ENCODE measurements around the gene MAPKAP1.

Gene MAPKAP1

DNA sequence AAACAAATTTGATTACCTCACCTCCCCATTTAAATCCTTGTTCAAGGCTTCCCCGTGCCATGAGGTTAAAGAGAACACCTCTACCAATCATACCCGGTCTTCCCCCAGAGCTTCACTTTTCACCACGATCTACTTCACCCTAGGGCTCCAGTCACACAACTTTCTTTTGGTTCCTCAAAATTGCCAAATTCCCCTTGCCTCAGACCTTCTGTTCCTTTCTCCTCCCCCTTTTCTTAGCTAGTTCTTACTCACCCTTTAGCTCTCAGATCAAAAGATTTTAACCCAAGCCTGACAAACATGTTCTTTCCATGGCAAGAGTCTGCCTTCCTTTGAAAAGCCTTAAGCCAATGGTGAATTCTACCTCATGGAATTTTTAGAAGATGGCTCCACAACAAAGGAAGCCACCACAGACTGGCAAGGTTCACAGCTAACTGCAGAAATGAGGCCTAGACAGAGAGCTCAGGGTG is 56.7 kb downstream of the MAPKAP1 start:
- H3K4ac ChIP-seq (ENCODE audit: low read depth, low read length) = no peak overlapping the region
- H3K36me3 ChIP-seq (ENCODE audit: control insufficient read depth in 1 of 2, insufficient read depth in 2 of 2, low read length in 2 of 2) = no peaks in the 10 kb centered on the region
- H3K4me1 ChIP-seq (ENCODE audit: control insufficient read depth in 1 of 2, insufficient read depth in 2 of 2, low read length in 2 of 2) = peaks cover 4% of the 10 kb centered on the region in 2 experiments
- H3K14ac ChIP-seq (ENCODE audit: low read length) = no peak overlapping the region
- peak overlapping the region; percentile 42 for H3K27ac ChIP-seq (ENCODE audit: low read depth, low read length)
- no peak overlapping the region for H2BK12ac ChIP-seq (ENCODE audit: low read length)
- no peak overlapping the region for H4K12ac ChIP-seq (ENCODE audit: low read depth, low read length)
- DNase-seq = peak in 1 of 2 donors; percentile 39
- H3K79me1 ChIP-seq (ENCODE audit: low read length) = no peaks in the 10 kb centered on the region
- H3K9ac ChIP-seq (ENCODE audit: low read length) = no peak overlapping the region
- H3K23ac ChIP-seq (ENCODE audit: low read length) = no peak overlapping the region
- no peaks in the 10 kb centered on the region for H3K79me2 ChIP-seq (ENCODE audit: control insufficient read depth, insufficient read depth, low read length, poor library complexity)
- H2AK5ac ChIP-seq (ENCODE audit: low read length) = no peak overlapping the region
- H3K4me2 ChIP-seq (ENCODE audit: low read length) = no peak overlapping the region
- no peaks in the 10 kb centered on the region for H3K27me3 ChIP-seq (ENCODE audit: insufficient read depth, low read length)
- no peak overlapping the region for H2BK5ac ChIP-seq (ENCODE audit: low read depth, low read length, poor library complexity)
- H3K4me3 ChIP-seq (ENCODE audit: low read depth, low read length) = no peak overlapping the region
- no peak overlapping the region for H4K8ac ChIP-seq (ENCODE audit: low read depth, low read length)
- no peak overlapping the region for H2AFZ ChIP-seq (ENCODE audit: insufficient read depth, low read length, poor library complexity)
- no peak overlapping the region for H2BK120ac ChIP-seq (ENCODE audit: insufficient read depth, low read length, poor library complexity)
- no peak overlapping the region for H4K91ac ChIP-seq (ENCODE audit: low read depth, low read length)
- WGBS (ENCODE audit: extremely low coverage, insufficient coverage, insufficient read length) = no CpG with 5 or more reads among the region's 3 CpGs
- no peaks in the 10 kb centered on the region for H3K9me3 ChIP-seq (ENCODE audit: insufficient read depth, low read depth, low read length)
- H3K18ac ChIP-seq (ENCODE audit: low read length) = no peak overlapping the region

DNA sequence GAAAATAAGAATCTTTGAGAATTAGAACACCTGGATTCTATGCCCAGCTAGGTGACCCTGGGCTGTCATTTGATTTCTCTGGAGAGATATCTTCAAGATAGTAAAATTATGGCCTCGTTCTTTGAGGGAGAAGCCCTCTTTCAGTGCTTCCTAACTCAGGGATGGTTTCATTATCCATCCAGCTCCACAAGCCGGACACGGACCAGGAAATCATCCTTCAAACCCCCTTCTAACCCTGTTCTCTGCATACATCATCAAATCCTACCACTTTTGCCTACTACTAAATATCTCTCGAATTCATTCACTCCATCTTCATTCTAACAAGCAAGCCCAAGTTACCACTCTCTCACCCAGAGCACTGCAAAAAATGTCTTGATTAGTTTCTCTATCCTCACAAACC is 57.2 kb downstream of the MAPKAP1 start:
- no peak overlapping the region for H4K91ac ChIP-seq (ENCODE audit: low read depth, low read length)
- no peak overlapping the region for H3K4me2 ChIP-seq (ENCODE audit: low read length)
- H3K36me3 ChIP-seq (ENCODE audit: control insufficient read depth in 1 of 2, insufficient read depth in 2 of 2, low read length in 2 of 2) = peaks cover 0 to 1% of the 10 kb centered on the region in 2 experiments
- no peak for DNase-seq
- no peak overlapping the region for H2AK5ac ChIP-seq (ENCODE audit: low read length)
- no peak overlapping the region for H3K23ac ChIP-seq (ENCODE audit: low read length)
- peak overlapping the region; percentile 42 for H3K27ac ChIP-seq (ENCODE audit: low read depth, low read length)
- H2BK12ac ChIP-seq (ENCODE audit: low read length) = no peak overlapping the region
- H3K9ac ChIP-seq (ENCODE audit: low read length) = no peak overlapping the region
- no peaks in the 10 kb centered on the region for H3K9me3 ChIP-seq (ENCODE audit: insufficient read depth, low read depth, low read length)
- peaks cover 4% of the 10 kb centered on the region in 2 experiments for H3K4me1 ChIP-seq (ENCODE audit: control insufficient read depth in 1 of 2, insufficient read depth in 2 of 2, low read length in 2 of 2)
- H3K27me3 ChIP-seq (ENCODE audit: insufficient read depth, low read length) = no peaks in the 10 kb centered on the region
- H2BK5ac ChIP-seq (ENCODE audit: low read depth, low read length, poor library complexity) = peak overlapping the region; percentile 37
- no peak overlapping the region for H4K8ac ChIP-seq (ENCODE audit: low read depth, low read length)
- H2AFZ ChIP-seq (ENCODE audit: insufficient read depth, low read length, poor library complexity) = no peak overlapping the region
- no peak overlapping the region for H3K4ac ChIP-seq (ENCODE audit: low read depth, low read length)
- H4K12ac ChIP-seq (ENCODE audit: low read depth, low read length) = no peak overlapping the region
- 100% methylated on average over 1 of the region's 4 CpGs for WGBS (ENCODE audit: extremely low coverage, insufficient coverage, insufficient read length)
- H3K79me1 ChIP-seq (ENCODE audit: low read length) = no peaks in the 10 kb centered on the region
- H3K4me3 ChIP-seq (ENCODE audit: low read depth, low read length) = no peak overlapping the region
- H2BK120ac ChIP-seq (ENCODE audit: insufficient read depth, low read length, poor library complexity) = no peak overlapping the region
- no peak overlapping the region for H3K18ac ChIP-seq (ENCODE audit: low read length)
- H3K79me2 ChIP-seq (ENCODE audit: control insufficient read depth, insufficient read depth, low read length, poor library complexity) = peaks cover 2% of the 10 kb centered on the region
- H3K14ac ChIP-seq (ENCODE audit: low read length) = peak overlapping the region; percentile 31

DNA sequence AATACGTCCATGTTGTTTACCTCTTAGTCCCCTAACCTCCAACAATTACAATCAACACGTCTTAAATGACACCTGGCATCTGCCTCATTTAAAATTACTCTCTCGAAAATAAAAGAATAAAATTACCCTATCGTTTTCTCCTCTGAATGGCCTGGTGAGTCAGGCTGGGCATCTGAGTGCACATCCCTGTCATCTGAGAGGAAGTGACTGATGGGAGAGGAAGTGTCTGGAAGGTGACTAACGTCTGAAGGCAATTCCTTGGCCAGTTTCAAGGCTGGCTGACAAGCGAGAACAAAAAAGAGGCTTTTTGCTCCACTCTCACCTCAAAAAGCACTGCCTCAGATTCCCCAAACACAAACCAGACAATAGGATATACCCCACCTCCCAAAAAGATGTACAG is 57.7 kb downstream of the MAPKAP1 start:
- Histone ChIP-seq H4K8ac (ENCODE audit: low read depth, low read length) (no peak overlapping the region), H3K9ac (ENCODE audit: low read length) (no peak overlapping the region), H3K23ac (ENCODE audit: low read length) (no peak overlapping the region), H2AK5ac (ENCODE audit: low read length) (no peak overlapping the region), H3K9me3 (ENCODE audit: insufficient read depth, low read depth, low read length) (no peaks in the 10 kb centered on the region), H3K79me2 (ENCODE audit: control insufficient read depth, insufficient read depth, low read length, poor library complexity) (peaks cover 2% of the 10 kb centered on the region), H3K4me2 (ENCODE audit: low read length) (peak overlapping the region; percentile 26), H3K27me3 (ENCODE audit: insufficient read depth, low read length) (no peaks in the 10 kb centered on the region), H3K4me1 (ENCODE audit: control insufficient read depth in 1 of 2, insufficient read depth in 2 of 2, low read length in 2 of 2) (peaks cover 4% of the 10 kb centered on the region in 2 experiments), H4K12ac (ENCODE audit: low read depth, low read length) (no peak overlapping the region), H2BK12ac (ENCODE audit: low read length) (no peak overlapping the region), H3K18ac (ENCODE audit: low read length) (no peak overlapping the region), H2AFZ (ENCODE audit: insufficient read depth, low read length, poor library complexity) (no peak overlapping the region), H3K36me3 (ENCODE audit: control insufficient read depth in 1 of 2, insufficient read depth in 2 of 2, low read length in 2 of 2) (peaks cover 0 to 1% of the 10 kb centered on the region in 2 experiments), H3K4me3 (ENCODE audit: low read depth, low read length) (no peak overlapping the region), H3K4ac (ENCODE audit: low read depth, low read length) (no peak overlapping the region), H2BK5ac (ENCODE audit: low read depth, low read length, poor library complexity) (no peak overlapping the region), H3K79me1 (ENCODE audit: low read length) (no peaks in the 10 kb centered on the region), H3K14ac (ENCODE audit: low read length) (no peak overlapping the region), H4K91ac (ENCODE audit: low read depth, low read length) (no peak overlapping the region), H3K27ac (ENCODE audit: low read depth, low read length) (peak overlapping the region; percentile 42), H2BK120ac (ENCODE audit: insufficient read depth, low read length, poor library complexity) (no peak overlapping the region)
- 100% methylated on average over 2 of the region's 6 CpGs for WGBS (ENCODE audit: extremely low coverage, insufficient coverage, insufficient read length)
- DNase-seq = peak; percentile 32 to 42

DNA sequence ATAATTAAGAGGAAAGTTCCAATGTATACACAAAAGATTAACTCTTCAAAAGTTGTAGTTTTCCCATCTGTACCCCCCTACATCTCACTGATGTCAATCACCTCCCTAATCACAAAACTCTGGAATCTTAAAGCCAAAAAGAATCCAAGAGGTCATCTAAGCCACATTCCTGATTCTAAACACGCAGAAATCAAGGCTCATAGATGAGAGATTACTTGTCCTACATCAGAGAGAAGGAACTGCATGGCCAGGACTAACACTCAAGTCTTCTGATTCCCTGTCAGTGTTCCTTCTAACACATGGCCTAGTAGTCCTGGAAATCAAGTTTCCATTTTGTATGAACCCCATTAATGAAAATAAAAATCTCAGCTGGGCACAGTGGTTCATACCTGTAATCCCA is 58.7 kb downstream of the MAPKAP1 start:
- WGBS (ENCODE audit: extremely low coverage, insufficient coverage, insufficient read length) = no CpG with 5 or more reads among the region's 1 CpG
- H4K12ac ChIP-seq (ENCODE audit: low read depth, low read length) = no peak overlapping the region
- no peak for DNase-seq
- no peak overlapping the region for H2BK120ac ChIP-seq (ENCODE audit: insufficient read depth, low read length, poor library complexity)
- no peak overlapping the region for H3K9ac ChIP-seq (ENCODE audit: low read length)
- no peak overlapping the region for H2AK5ac ChIP-seq (ENCODE audit: low read length)
- H4K8ac ChIP-seq (ENCODE audit: low read depth, low read length) = no peak overlapping the region
- no peaks in the 10 kb centered on the region for H3K79me1 ChIP-seq (ENCODE audit: low read length)
- no peak overlapping the region for H3K14ac ChIP-seq (ENCODE audit: low read length)
- no peak overlapping the region for H3K4ac ChIP-seq (ENCODE audit: low read depth, low read length)
- H3K18ac ChIP-seq (ENCODE audit: low read length) = no peak overlapping the region
- H2AFZ ChIP-seq (ENCODE audit: insufficient read depth, low read length, poor library complexity) = no peak overlapping the region
- H3K4me2 ChIP-seq (ENCODE audit: low read length) = no peak overlapping the region
- H3K27ac ChIP-seq (ENCODE audit: low read depth, low read length) = no peak overlapping the region
- peaks cover 0 to 1% of the 10 kb centered on the region in 2 experiments for H3K36me3 ChIP-seq (ENCODE audit: control insufficient read depth in 1 of 2, insufficient read depth in 2 of 2, low read length in 2 of 2)
- peaks cover 4% of the 10 kb centered on the region in 2 experiments for H3K4me1 ChIP-seq (ENCODE audit: control insufficient read depth in 1 of 2, insufficient read depth in 2 of 2, low read length in 2 of 2)
- H3K27me3 ChIP-seq (ENCODE audit: insufficient read depth, low read length) = no peaks in the 10 kb centered on the region
- H2BK12ac ChIP-seq (ENCODE audit: low read length) = no peak overlapping the region
- no peak overlapping the region for H2BK5ac ChIP-seq (ENCODE audit: low read depth, low read length, poor library complexity)
- H3K79me2 ChIP-seq (ENCODE audit: control insufficient read depth, insufficient read depth, low read length, poor library complexity) = peaks cover 2% of the 10 kb centered on the region
- H3K4me3 ChIP-seq (ENCODE audit: low read depth, low read length) = no peak overlapping the region
- no peak overlapping the region for H4K91ac ChIP-seq (ENCODE audit: low read depth, low read length)
- H3K23ac ChIP-seq (ENCODE audit: low read length) = no peak overlapping the region
- H3K9me3 ChIP-seq (ENCODE audit: insufficient read depth, low read depth, low read length) = no peaks in the 10 kb centered on the region

All from trophoblast cell (in vitro differentiated cells and primary cell).